ENCODE results near the gene GFM2.
"Not testable (repeated sequence)": the region's sequence is repeated elsewhere in the genome, so short reads cannot be mapped to it uniquely, and the experiment has no call there.

Gene GFM2

DNA sequence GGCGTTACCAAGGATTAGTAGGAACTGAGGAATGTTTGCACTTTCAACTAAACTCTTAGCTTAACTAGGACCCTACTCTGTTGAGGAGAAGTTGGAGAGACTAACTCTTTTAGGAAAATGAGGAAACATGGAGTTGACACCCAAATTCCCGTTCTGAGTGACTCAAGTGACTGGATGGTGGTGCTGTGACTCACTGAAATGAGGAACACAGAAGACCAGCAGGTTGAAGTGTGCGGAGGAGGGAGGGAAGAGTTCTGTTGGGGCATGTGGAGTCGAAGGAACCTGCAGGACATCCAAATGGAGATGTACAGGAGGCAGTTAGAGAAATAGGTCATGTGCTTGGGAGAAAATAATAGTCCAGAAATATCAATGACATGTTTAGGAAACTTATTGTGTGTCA, 73.7 kb downstream of the GFM2 start:
- H3K27ac ChIP-seq (ENCODE audit: low read length): no peak overlapping the region
- H3K36me3 ChIP-seq (ENCODE audit: control insufficient read depth, low read depth, low read length): peaks cover 32% of the 10 kb centered on the region
- H3K4me1 ChIP-seq (ENCODE audit: control insufficient read depth, low read depth, low read length): no peaks in the 10 kb centered on the region
- no peaks in the 10 kb centered on the region for H3K9me3 ChIP-seq (ENCODE audit: control insufficient read depth, low read depth, low read length)
- no peaks in the 10 kb centered on the region for H3K27me3 ChIP-seq (ENCODE audit: control insufficient read depth, insufficient read depth, low read length)
- H3K4me3 ChIP-seq (ENCODE audit: low read length): no peak overlapping the region
- no peak overlapping the region for H3K9ac ChIP-seq (ENCODE audit: low read length)

GRCh38 chr5:74686962-74687751, 79.8 kb downstream of the GFM2 start:
- H3K36me3 ChIP-seq (ENCODE audit: control insufficient read depth, low read depth, low read length): peaks cover 18% of the 10 kb centered on the region
- H3K4me3 ChIP-seq (ENCODE audit: low read length): no peak overlapping the region
- no peak overlapping the region for H3K9ac ChIP-seq (ENCODE audit: low read length)
- H3K27me3 ChIP-seq (ENCODE audit: control insufficient read depth, insufficient read depth, low read length): no peaks in the 10 kb centered on the region
- no peak overlapping the region for H3K27ac ChIP-seq (ENCODE audit: low read length)
- H3K9me3 ChIP-seq (ENCODE audit: control insufficient read depth, low read depth, low read length): no peaks in the 10 kb centered on the region
- H3K4me1 ChIP-seq (ENCODE audit: control insufficient read depth, low read depth, low read length): no peaks in the 10 kb centered on the region

DNA sequence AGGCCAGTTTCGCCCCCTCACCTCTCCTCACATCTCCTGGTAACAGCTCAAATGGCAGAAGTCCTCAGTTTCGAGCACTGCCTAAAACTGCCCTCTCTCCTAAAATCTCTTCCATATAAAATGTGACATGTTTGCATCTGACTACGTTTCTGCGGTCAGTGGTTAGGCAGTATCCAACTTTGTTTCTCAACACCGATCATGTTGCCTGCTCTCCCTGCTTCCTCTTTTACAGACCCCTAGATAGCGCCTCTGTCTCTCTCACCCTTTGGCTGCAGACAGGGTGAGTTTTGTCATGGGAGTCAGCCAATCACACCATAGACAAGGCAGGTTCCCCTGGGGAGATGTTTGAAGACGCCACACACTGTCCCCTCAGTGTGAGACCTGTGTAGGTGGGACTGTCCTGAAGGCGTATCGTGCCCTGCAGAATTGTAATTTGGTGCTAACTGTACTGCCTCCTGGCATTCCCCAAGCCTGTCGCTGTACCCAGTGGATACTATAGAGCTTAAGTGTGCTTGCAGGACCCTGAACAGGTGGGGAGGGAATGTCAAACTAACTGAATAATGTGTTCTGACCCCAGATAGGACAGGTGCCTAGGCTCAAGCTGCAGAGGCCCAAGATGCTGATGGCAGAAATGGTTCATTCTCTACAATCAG, 80.8 kb downstream of the GFM2 start:
- peak overlapping the region; percentile 65 for H3K9ac ChIP-seq (ENCODE audit: low read length)
- H3K4me3 ChIP-seq (ENCODE audit: low read length): peak overlapping the region; percentile 74
- H3K27ac ChIP-seq (ENCODE audit: low read length): no peak overlapping the region

DNA sequence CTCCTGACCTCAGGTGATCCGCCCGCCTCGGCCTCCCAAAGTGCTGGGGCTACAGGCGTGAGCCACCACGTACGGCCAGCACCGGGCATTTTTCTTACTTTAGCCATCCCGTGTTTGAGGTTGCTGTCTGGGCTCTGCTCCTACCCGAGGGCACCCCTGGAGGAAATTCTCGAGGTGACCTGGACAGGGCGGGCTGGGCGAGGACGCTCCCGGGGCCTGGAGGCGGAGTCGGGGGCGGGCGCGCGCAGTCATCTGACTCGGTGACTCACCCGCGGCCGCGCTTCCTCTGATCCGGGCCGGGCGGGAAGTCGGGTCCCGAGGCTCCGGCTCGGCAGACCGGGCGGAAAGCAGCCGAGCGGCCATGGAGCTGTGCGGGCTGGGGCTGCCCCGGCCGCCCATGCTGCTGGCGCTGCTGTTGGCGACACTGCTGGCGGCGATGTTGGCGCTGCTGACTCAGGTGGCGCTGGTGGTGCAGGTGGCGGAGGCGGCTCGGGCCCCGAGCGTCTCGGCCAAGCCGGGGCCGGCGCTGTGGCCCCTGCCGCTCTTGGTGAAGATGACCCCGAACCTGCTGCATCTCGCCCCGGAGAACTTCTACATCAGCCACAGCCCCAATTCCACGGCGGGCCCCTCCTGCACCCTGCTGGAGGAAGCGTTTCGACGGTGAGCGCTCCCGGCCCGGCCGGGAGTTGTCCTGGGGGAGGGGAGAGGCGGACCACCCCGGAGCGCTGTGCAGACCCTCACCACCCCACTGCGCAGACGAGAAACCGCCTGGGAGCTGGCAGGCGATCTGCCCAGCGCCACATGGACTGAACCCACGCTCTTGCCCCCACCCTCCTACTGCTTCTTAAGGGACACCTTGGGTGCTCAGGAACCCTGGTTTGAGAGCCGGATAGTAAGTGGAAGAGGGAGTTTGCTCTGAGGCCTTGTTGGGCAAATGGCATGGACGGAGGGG, 81.7 kb downstream of the GFM2 start, which contains the start of gene HEXB:
HEXB (plus strand) TSS at position 334 of the 952 bp plus-strand sequence; CDS start at position 362, 28 bp downstream.
- Histone ChIP-seq H3K27me3 (ENCODE audit: control insufficient read depth, insufficient read depth, low read length) (no peaks in the 10 kb centered on the region), H3K9me3 (ENCODE audit: control insufficient read depth, low read depth, low read length) (no peaks in the 10 kb centered on the region), H3K36me3 (ENCODE audit: control insufficient read depth, low read depth, low read length) (peaks cover 12% of the 10 kb centered on the region), H3K27ac (ENCODE audit: low read length) (no peak within 1 kb of the TSS), H3K9ac (ENCODE audit: low read length) (peak within 1 kb of the TSS; percentile 65), H3K4me3 (ENCODE audit: low read length) (peak within 1 kb of the TSS; percentile 74), H3K4me1 (ENCODE audit: control insufficient read depth, low read depth, low read length) (no peaks in the 10 kb centered on the region)

More for the DNA sequence above, 80.8 kb downstream of the GFM2 start:
- peaks cover 18% of the 10 kb centered on the region for H3K36me3 ChIP-seq (ENCODE audit: control insufficient read depth, low read depth, low read length)
- no peaks in the 10 kb centered on the region for H3K9me3 ChIP-seq (ENCODE audit: control insufficient read depth, low read depth, low read length)
- no peaks in the 10 kb centered on the region for H3K4me1 ChIP-seq (ENCODE audit: control insufficient read depth, low read depth, low read length)
- no peaks in the 10 kb centered on the region for H3K27me3 ChIP-seq (ENCODE audit: control insufficient read depth, insufficient read depth, low read length)

DNA sequence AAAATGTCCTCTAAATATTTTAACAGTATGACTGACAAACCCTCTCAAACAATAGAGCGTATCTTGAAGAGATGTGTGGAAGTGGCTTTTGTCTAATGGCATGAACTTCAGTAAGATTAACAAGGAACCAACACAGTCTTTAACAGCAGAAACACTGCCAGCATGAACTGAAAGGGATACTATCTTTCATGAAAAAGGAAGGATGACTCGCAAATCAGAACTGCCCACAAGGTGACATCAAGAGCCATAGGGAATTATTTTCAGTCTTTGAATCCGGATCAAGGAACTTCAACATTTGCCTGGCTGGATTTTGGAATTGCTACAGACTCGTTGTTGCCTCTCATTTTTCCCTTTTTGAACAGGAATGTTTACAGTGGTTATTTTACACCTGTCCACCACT, 87.0 kb downstream of the GFM2 start:
- no peaks in the 10 kb centered on the region for H3K36me3 ChIP-seq (ENCODE audit: control insufficient read depth, low read depth, low read length)
- no peak overlapping the region for H3K9ac ChIP-seq (ENCODE audit: low read length)
- H3K9me3 ChIP-seq (ENCODE audit: control insufficient read depth, low read depth, low read length): no peaks in the 10 kb centered on the region
- H3K27me3 ChIP-seq (ENCODE audit: control insufficient read depth, insufficient read depth, low read length): no peaks in the 10 kb centered on the region
- no peak overlapping the region for H3K4me3 ChIP-seq (ENCODE audit: low read length)
- H3K27ac ChIP-seq (ENCODE audit: low read length): no peak overlapping the region
- no peaks in the 10 kb centered on the region for H3K4me1 ChIP-seq (ENCODE audit: control insufficient read depth, low read depth, low read length)

DNA sequence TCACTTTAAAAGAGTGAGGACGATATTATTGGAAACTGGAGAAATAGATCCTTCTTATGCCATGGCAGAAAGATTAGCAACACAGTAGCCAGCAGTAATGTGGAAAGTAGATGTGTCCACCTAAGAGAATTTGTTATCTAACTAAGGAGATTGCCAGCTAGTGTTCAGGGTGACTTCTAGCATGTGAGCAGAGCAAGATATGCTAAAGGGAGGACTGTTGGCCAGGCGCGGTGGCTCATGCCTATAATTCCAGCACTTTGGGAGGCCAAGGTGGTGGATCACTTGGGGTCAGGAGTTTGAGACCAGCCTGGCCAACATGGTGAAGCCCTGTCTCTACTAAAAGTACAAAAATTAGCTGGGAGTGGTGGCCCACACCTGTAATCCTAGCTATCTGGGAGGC, 87.6 kb downstream of the GFM2 start:
- not testable (repeated sequence) for H3K27ac ChIP-seq (ENCODE audit: low read length); H3K9me3 ChIP-seq (ENCODE audit: control insufficient read depth, low read depth, low read length); H3K9ac ChIP-seq (ENCODE audit: low read length); H3K36me3 ChIP-seq (ENCODE audit: control insufficient read depth, low read depth, low read length); H3K27me3 ChIP-seq (ENCODE audit: control insufficient read depth, insufficient read depth, low read length); H3K4me3 ChIP-seq (ENCODE audit: low read length); H3K4me1 ChIP-seq (ENCODE audit: control insufficient read depth, low read depth, low read length)

GRCh38 chr5:74678123-74678522, 88.8 kb downstream of the GFM2 start:
- not testable (repeated sequence) for H3K27ac ChIP-seq (ENCODE audit: low read length); H3K9ac ChIP-seq (ENCODE audit: low read length); H3K36me3 ChIP-seq (ENCODE audit: control insufficient read depth, low read depth, low read length); H3K4me3 ChIP-seq (ENCODE audit: low read length); H3K27me3 ChIP-seq (ENCODE audit: control insufficient read depth, insufficient read depth, low read length); H3K9me3 ChIP-seq (ENCODE audit: control insufficient read depth, low read depth, low read length); H3K4me1 ChIP-seq (ENCODE audit: control insufficient read depth, low read depth, low read length)

- H3K9ac ChIP-seq (ENCODE audit: low read length); H3K4me3 ChIP-seq (ENCODE audit: low read length); H3K4me1 ChIP-seq (ENCODE audit: control insufficient read depth, low read depth, low read length); H3K36me3 ChIP-seq (ENCODE audit: control insufficient read depth, low read depth, low read length); H3K9me3 ChIP-seq (ENCODE audit: control insufficient read depth, low read depth, low read length); H3K27me3 ChIP-seq (ENCODE audit: control insufficient read depth, insufficient read depth, low read length); H3K27ac ChIP-seq (ENCODE audit: low read length): not testable (repeated sequence)
Observed at GRCh38 chr5:74676466-74676865, 90.5 kb downstream of the GFM2 start.

GRCh38 chr5:74673011-74673790, 93.7 kb downstream of the GFM2 start:
- H3K27me3 ChIP-seq (ENCODE audit: control insufficient read depth, insufficient read depth, low read length): no peaks in the 10 kb centered on the region
- no peak overlapping the region for H3K4me3 ChIP-seq (ENCODE audit: low read length)
- H3K9me3 ChIP-seq (ENCODE audit: control insufficient read depth, low read depth, low read length): no peaks in the 10 kb centered on the region
- no peak overlapping the region for H3K27ac ChIP-seq (ENCODE audit: low read length)
- H3K36me3 ChIP-seq (ENCODE audit: control insufficient read depth, low read depth, low read length): no peaks in the 10 kb centered on the region
- H3K9ac ChIP-seq (ENCODE audit: low read length): no peak overlapping the region
- H3K4me1 ChIP-seq (ENCODE audit: control insufficient read depth, low read depth, low read length): no peaks in the 10 kb centered on the region

DNA sequence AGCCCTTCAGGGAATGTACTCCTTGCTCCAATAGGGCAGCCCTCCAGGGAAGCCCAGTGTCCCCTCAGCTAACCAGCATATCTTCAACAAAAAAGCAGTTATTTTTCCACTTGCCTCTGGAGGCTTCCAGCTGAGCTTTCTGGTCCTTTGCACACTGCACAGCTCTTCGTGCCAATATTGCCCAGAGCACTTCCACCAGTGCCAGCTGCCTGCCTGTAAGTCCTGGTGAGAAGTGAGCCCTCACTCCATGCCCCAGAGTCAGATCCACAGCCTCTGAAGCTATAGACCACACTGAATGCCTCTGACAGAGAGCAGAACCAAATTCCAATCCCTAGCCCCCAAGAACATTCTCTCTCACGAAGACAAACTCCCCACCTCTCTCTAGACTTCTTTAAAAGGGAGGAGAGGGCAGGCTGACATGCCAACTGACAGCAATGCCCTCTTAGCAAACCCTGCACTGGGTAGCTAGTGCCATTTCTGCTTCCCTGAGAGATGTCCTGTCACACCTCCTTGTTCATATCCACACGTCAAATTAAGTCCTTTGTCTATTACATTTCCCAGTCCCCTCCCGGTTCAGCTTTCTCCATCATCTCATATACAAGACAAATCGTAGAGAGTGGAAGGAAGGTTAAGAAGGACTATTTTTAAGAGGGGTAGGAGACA, 94.6 kb downstream of the GFM2 start:
- no peaks in the 10 kb centered on the region for H3K9me3 ChIP-seq (ENCODE audit: control insufficient read depth, low read depth, low read length)
- H3K9ac ChIP-seq (ENCODE audit: low read length): no peak overlapping the region
- H3K4me1 ChIP-seq (ENCODE audit: control insufficient read depth, low read depth, low read length): no peaks in the 10 kb centered on the region
- H3K27ac ChIP-seq (ENCODE audit: low read length): no peak overlapping the region
- no peak overlapping the region for H3K4me3 ChIP-seq (ENCODE audit: low read length)
- no peaks in the 10 kb centered on the region for H3K36me3 ChIP-seq (ENCODE audit: control insufficient read depth, low read depth, low read length)
- no peaks in the 10 kb centered on the region for H3K27me3 ChIP-seq (ENCODE audit: control insufficient read depth, insufficient read depth, low read length)
